Aorta (tissue), 4 donors: ENCODE results near the gene SLC25A47. TPM values are rescaled to one million over a fixed set of nuclear protein-coding genes. Genes with fewer than 3 reads are reported as not detected.

ENCODE experiments used
- microRNA-seq, 2 donors: library from miRNA; unstranded; fragments of <30 nt; microRNA quantifications; one replicate each; pipeline ENCODE4 v1.2.0, GENCODE V29; 2020
- polyA plus RNA-seq, 2 donors: library from polyadenylated mRNA; stranded (reverse); fragments of 200-250 nt; gene quantifications; one replicate each; pipeline ENCODE4 v1.2.3, GENCODE V29; 2013
- total RNA-seq, 2 donors: library from RNA; stranded (reverse); fragmentation: NEBNext Ultra II Directional; extraction: Animal tissue kit (Norgen Biotek cat#: 25700); gene quantifications; one replicate each; pipeline ENCODE4 v1.2.1, GENCODE V29; 2021
- donor health status: healthy with polysubstance abuse.
- donor health status: Bipolar disorder and iron deficiency.
- donor health status: DM: no; HTN: no; CAD: no.
- donor health status: DM: yes; HTN: yes; CAD: no.

Gene SLC25A47
- total and polyA plus RNA-seq, 4 donors = not detected

Small RNA genes within 50 kb of the gene (microRNA-seq; reads per million reads assigned to microRNA genes)
- gene MIR345 (22.1 to 40.8 reads per million in 2 donors), gene MIR6764 (0 to 0.60 reads per million in 2 donors)

Other genes starting within 250 kb of the SLC25A47 start
- gene DEGS2, start 163.7 kb upstream of the SLC25A47 start, total RNA-seq = under 1 TPM; 0.81 to 0.99 TPM
- gene DEGS2, start 163.7 kb upstream of the SLC25A47 start, polyA plus RNA-seq = 1 to 10 TPM in 1 of 2 donors, under 1 TPM in 1; 0.10 to 3.0 TPM
- gene YY1, start 84.2 kb upstream of the SLC25A47 start, total RNA-seq = 10 to 100 TPM; 46.0 to 57.3 TPM
- 10 to 100 TPM; 23.1 to 36.1 TPM for gene YY1, start 84.2 kb upstream of the SLC25A47 start, polyA plus RNA-seq
- 10 to 100 TPM; 38.1 to 45.9 TPM for gene SLC25A29, start 16.9 kb upstream of the SLC25A47 start, total RNA-seq
- 10 to 100 TPM in 1 of 2 donors, 1 to 10 TPM in 1; 3.9 to 56.6 TPM for gene SLC25A29, start 16.9 kb upstream of the SLC25A47 start, polyA plus RNA-seq
- 1 to 10 TPM; 8.3 to 8.8 TPM for gene WDR25, start 53.1 kb downstream of the SLC25A47 start, total RNA-seq
- gene WDR25, start 53.1 kb downstream of the SLC25A47 start, polyA plus RNA-seq = 1 to 10 TPM; 5.1 to 7.3 TPM